Mesothelial cell of epicardium (in vitro differentiated cells): ENCODE results near the gene ACOT8. TPM values are rescaled to one million over a fixed set of nuclear protein-coding genes. Genes with fewer than 3 reads are reported as not detected.
"Not testable (repeated sequence)": the region's sequence is repeated elsewhere in the genome, so short reads cannot be mapped to it uniquely, and the experiment has no call there.

Source experiments
- DNase-seq, 2 experiments: peaks; one replicate each; pipeline ENCODE4 v3.0.0; 2021; ENCODE audit warnings: low spot score in 2 of 2; ENCODE audit not compliant: unreplicated experiment in 2 of 2
- H3K27ac Mint-ChIP-seq: 2 replicates; pipeline ENCODE4 v1.8.0; 2021; ENCODE audit warnings: mixed read lengths
- H3K27me3 Mint-ChIP-seq: 2 replicates; pipeline ENCODE4 v1.8.0; 2021; ENCODE audit warnings: low read depth, mixed read lengths
- H3K36me3 Mint-ChIP-seq: 2 replicates; pipeline ENCODE4 v1.8.0; 2021; ENCODE audit warnings: mixed read lengths
- H3K4me1 Mint-ChIP-seq: 2 replicates; pipeline ENCODE4 v1.8.0; 2021; ENCODE audit warnings: mixed read lengths
- H3K4me3 Mint-ChIP-seq: 2 replicates; pipeline ENCODE4 v1.8.0; 2021; ENCODE audit warnings: mild to moderate bottlenecking, moderate library complexity, mixed read lengths
- H3K9me3 Mint-ChIP-seq: 2 replicates; pipeline ENCODE4 v1.8.0; 2021; ENCODE audit warnings: mixed read lengths
- total RNA-seq: library from RNA; stranded (reverse); gene quantifications from 3 replicates; pipeline ENCODE4 v1.2.1, GENCODE V29; 2021
- TF ChIP-seq, protein P1 (sequence below): fragments of 200-600 bp; sonication (generic); IDR thresholded peaks from one replicate; pipeline ENCODE4 v1.5.0; 2021; ENCODE audit warnings: antibody characterized with exemption; ENCODE audit not compliant: unreplicated experiment

The ACOT8 gene
- total RNA-seq, 1 donor from 2014 or later, result 20.6 TPM

DNA sequence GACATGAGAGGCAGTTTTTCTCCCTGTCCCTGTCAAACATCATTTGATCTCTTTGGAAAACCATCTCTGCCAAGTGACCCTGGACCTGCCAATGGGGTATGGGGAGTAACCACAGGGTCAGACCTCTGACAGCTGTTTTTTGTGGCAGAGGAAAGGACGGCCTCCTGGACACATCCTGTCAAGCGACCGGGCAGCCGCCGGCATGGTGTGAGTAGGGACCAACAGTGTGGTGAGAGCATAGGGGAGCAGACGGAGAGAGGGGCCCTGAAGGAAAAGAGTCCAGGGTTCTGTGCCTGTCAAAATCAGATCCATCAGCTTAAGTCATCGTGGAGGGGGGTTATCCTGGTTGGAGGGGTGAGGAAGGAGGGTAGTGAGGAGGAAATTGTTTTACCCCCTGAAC, 55.3 kb downstream of the ACOT8 start:
- Mint-ChIP-seq H3K36me3 (peaks cover 34% of the 10 kb centered on the region), H3K27me3 (no peaks in the 10 kb centered on the region), H3K4me3 (no peak overlapping the region), H3K4me1 (no peaks in the 10 kb centered on the region), H3K9me3 (no peaks in the 10 kb centered on the region), H3K27ac (no peak overlapping the region)
- DNase-seq, result no peak
- TF ChIP-seq, protein P1, sequence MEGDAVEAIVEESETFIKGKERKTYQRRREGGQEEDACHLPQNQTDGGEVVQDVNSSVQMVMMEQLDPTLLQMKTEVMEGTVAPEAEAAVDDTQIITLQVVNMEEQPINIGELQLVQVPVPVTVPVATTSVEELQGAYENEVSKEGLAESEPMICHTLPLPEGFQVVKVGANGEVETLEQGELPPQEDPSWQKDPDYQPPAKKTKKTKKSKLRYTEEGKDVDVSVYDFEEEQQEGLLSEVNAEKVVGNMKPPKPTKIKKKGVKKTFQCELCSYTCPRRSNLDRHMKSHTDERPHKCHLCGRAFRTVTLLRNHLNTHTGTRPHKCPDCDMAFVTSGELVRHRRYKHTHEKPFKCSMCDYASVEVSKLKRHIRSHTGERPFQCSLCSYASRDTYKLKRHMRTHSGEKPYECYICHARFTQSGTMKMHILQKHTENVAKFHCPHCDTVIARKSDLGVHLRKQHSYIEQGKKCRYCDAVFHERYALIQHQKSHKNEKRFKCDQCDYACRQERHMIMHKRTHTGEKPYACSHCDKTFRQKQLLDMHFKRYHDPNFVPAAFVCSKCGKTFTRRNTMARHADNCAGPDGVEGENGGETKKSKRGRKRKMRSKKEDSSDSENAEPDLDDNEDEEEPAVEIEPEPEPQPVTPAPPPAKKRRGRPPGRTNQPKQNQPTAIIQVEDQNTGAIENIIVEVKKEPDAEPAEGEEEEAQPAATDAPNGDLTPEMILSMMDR, result no peak

- DNase-seq, result no peak
- H3K9me3 Mint-ChIP-seq, result no peaks in the 10 kb centered on the region
- H3K4me1 Mint-ChIP-seq, result no peaks in the 10 kb centered on the region
Measured at GRCh38 chr20:45798935-45799642, 58.1 kb downstream of the ACOT8 start.

DNA sequence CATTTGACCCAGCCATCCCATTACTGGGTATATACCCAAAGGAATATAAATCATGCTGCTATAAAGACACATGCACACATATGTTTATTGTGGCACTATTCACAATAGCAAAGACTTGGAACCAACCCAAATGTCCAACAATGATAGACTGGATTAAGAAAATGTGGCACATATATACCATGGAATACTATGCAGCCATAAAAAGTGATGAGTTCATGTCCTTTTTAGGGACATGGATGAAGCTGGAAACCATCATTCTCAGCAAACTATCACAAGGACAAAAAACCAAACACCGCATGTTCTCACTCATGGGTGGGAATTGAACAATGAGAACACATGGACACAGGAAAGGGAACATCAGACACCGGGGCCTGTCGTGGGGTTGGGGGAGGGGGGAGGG, 59.2 kb downstream of the ACOT8 start:
- H3K27me3 Mint-ChIP-seq, H3K4me1 Mint-ChIP-seq, H3K4me3 Mint-ChIP-seq, H3K9me3 Mint-ChIP-seq, DNase-seq, H3K27ac Mint-ChIP-seq: not testable (repeated sequence)
- H3K36me3 Mint-ChIP-seq, result peaks cover 34% of the 10 kb centered on the region

More at GRCh38 chr20:45798935-45799642, 58.1 kb downstream of the ACOT8 start:
- Mint-ChIP-seq H3K27ac (no peak overlapping the region), H3K4me3 (no peak overlapping the region), H3K27me3 (no peaks in the 10 kb centered on the region), H3K36me3 (peaks cover 41% of the 10 kb centered on the region)
- TF ChIP-seq, protein P1, result no peak

DNA sequence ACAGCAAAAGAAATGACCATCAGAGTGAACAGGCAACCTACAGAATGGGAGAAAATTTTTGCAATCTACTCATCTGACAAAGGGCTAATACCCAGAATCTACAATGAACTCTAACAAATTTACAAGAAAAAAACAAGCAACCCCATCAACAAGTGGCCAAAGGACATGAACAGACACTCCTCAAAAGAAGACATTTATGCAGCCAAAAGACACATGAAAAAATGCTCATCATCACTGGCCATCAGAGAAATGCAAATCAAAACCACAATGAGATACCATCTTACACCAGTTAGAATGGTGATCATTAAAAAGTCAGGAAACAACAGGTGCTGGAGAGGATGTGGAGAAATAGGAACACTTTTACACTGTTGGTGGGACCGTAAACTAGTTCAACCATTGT, 59.7 kb downstream of the ACOT8 start:
- not testable (repeated sequence) for DNase-seq

GRCh38 chr20:45796337-45797065, 60.7 kb downstream of the ACOT8 start:
- TF ChIP-seq, protein P1, result no peak
- no peak for DNase-seq
- H3K27ac Mint-ChIP-seq, result no peak overlapping the region
- H3K36me3 Mint-ChIP-seq, result peaks cover 28% of the 10 kb centered on the region
- H3K9me3 Mint-ChIP-seq, result no peaks in the 10 kb centered on the region
- peaks cover 10% of the 10 kb centered on the region for H3K4me1 Mint-ChIP-seq
- H3K27me3 Mint-ChIP-seq, result no peaks in the 10 kb centered on the region
- no peak overlapping the region for H3K4me3 Mint-ChIP-seq

More for the DNA sequence above, 59.7 kb downstream of the ACOT8 start:
- H3K27ac Mint-ChIP-seq, H3K27me3 Mint-ChIP-seq, H3K4me1 Mint-ChIP-seq, H3K9me3 Mint-ChIP-seq, H3K4me3 Mint-ChIP-seq: not testable (repeated sequence)
- H3K36me3 Mint-ChIP-seq, result peaks cover 34% of the 10 kb centered on the region

DNA sequence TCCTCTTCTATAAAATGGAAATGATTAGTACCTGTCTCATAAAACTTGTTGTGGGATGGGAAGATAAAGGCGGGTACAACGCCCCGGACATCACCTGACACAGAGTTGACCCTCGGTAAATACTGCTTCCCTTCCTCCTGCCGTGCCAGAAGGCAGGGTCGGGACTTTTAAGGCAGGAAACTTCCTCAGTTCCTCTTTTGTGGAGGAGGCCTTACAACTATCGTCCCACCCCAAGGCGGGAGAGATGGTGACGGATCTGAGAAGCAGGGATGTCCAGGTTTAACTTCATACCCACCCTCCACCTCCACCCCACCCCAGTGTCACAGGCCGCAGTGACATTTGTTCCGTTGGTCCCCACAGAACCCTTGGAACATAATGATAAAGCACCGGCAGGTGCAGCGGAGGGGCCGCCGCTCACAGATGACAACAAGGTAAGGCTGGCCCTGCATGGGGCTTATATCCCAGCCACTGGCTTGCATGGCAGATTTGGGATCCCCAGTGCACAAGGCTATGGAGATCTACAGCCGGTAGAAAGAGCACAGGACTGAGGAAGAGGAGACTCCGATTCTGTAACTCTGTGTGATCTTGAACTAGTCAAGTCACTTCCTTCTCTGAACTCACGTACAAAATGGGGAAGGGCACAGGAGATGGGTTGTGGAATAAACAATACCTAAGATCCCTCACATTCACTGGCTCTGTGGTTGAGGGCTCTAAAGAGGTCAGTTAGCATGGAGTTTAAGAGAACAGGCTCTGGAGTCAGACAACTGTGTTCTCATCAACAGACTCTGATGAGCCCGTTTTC, 64.7 kb downstream of the ACOT8 start:
- H3K36me3 Mint-ChIP-seq, result peaks cover 23% of the 10 kb centered on the region
- H3K27ac Mint-ChIP-seq, result peak overlapping the region; percentile 84
- TF ChIP-seq, protein P1, result no peak
- peaks cover 11% of the 10 kb centered on the region for H3K4me1 Mint-ChIP-seq
- no peaks in the 10 kb centered on the region for H3K27me3 Mint-ChIP-seq
- no peaks in the 10 kb centered on the region for H3K9me3 Mint-ChIP-seq
- H3K4me3 Mint-ChIP-seq, result peak overlapping the region; percentile 88
- DNase-seq, result no peak

Other genes starting within 250 kb of the ACOT8 start
- gene WFDC10A, start 227.7 kb downstream of the ACOT8 start, total RNA-seq, result not detected in 3 replicates
- not detected in 3 replicates for gene WFDC9, start 226.1 kb downstream of the ACOT8 start, total RNA-seq
- gene WFDC11, start 187.2 kb downstream of the ACOT8 start, total RNA-seq, result not detected in 3 replicates
- gene WFDC13, start 155.4 kb downstream of the ACOT8 start, total RNA-seq, result not detected in 3 replicates
- gene WFDC10B, start 152.4 kb downstream of the ACOT8 start, total RNA-seq, result not detected in 3 replicates
- gene SPINT4, start 135.0 kb downstream of the ACOT8 start, total RNA-seq, result not detected in 3 replicates
- gene WFDC3, start 65.5 kb downstream of the ACOT8 start, total RNA-seq, result 0.45 TPM in 1 of 3 replicates, not detected in the others
- gene DNTTIP1, start 65.4 kb downstream of the ACOT8 start, total RNA-seq, result 25.9 to 28.9 TPM (median 26.5 TPM) in 3 replicates
- gene UBE2C, start 44.7 kb downstream of the ACOT8 start, total RNA-seq, result 48.1 to 50.2 TPM (median 48.3 TPM) in 3 replicates
- gene TNNC2, start 30.1 kb downstream of the ACOT8 start, total RNA-seq, result 0.54 to 0.79 TPM in 2 of 3 replicates, not detected in the other
- 15.8 to 21.0 TPM (median 17.3 TPM) in 3 replicates for gene SNX21, start 23.6 kb downstream of the ACOT8 start, total RNA-seq
- 3.7 to 4.6 TPM (median 4.4 TPM) in 3 replicates for gene ZSWIM3, start 222 bp upstream of the ACOT8 start, total RNA-seq
- gene ZSWIM1, start 23.8 kb upstream of the ACOT8 start, total RNA-seq, result 12.0 to 12.8 TPM (median 12.6 TPM) in 3 replicates
- 3.2 to 4.0 TPM (median 3.4 TPM) in 3 replicates for gene SPATA25, start 30.2 kb upstream of the ACOT8 start, total RNA-seq
- 7.2 to 8.3 TPM (median 8.1 TPM) in 3 replicates for gene NEURL2, start 33.8 kb upstream of the ACOT8 start, total RNA-seq
- 74.4 to 86.7 TPM (median 78.8 TPM) in 3 replicates for gene CTSA, start 33.9 kb upstream of the ACOT8 start, total RNA-seq
- 54.6 to 58.1 TPM (median 55.5 TPM) in 3 replicates for gene PLTP, start 54.8 kb upstream of the ACOT8 start, total RNA-seq
- gene PCIF1, start 77.3 kb upstream of the ACOT8 start, total RNA-seq, result 43.7 to 45.2 TPM (median 44.4 TPM) in 3 replicates
- gene ZNF335, start 114.8 kb upstream of the ACOT8 start, total RNA-seq, result 31.1 to 33.5 TPM (median 31.6 TPM) in 3 replicates
- gene MMP9, start 151.5 kb upstream of the ACOT8 start, total RNA-seq, result 0.11 TPM in 1 of 3 replicates, not detected in the others
- gene SLC12A5, start 171.8 kb upstream of the ACOT8 start, total RNA-seq, result 6.9 to 9.1 TPM (median 7.7 TPM) in 3 replicates
- gene NCOA5, start 232.6 kb upstream of the ACOT8 start, total RNA-seq, result 37.1 to 41.2 TPM (median 40.2 TPM) in 3 replicates